ENCODE measurements around the gene ACTR2.

- TF ChIP-seq PTTG1 (tag; IDR thresholded peaks at IDR 0.05; ENCODE audit: low read depth) (no peak), ZBED1 (IDR thresholded peaks at IDR 0.05) (no peak), SRSF9 (IDR thresholded peaks at IDR 0.05; ENCODE audit: borderline replicate concordance, low read depth, low read length) (no peak), CTCF (IDR thresholded peaks at IDR 0.05 in 2 of 3, conservative IDR thresholded peaks at IDR 0.05 in 1 of 3; ENCODE audit: insufficient read depth in 2 of 3, low read depth in 1 of 3, low read length in 3 of 3) (no peak), GABPA (tag; conservative IDR thresholded peaks at IDR 0.05; ENCODE audit: low read depth) (no peak)
Observed at GRCh38 chr2:65300761-65301711, 73.4 kb downstream of the ACTR2 start.

Measured in K562 (cell line).